ENCODE data around the gene ZNF362.

GRCh38 chr1:33343539-33343938, 87.2 kb downstream of the ZNF362 start:
- TF ChIP-seq, protein P1, sequence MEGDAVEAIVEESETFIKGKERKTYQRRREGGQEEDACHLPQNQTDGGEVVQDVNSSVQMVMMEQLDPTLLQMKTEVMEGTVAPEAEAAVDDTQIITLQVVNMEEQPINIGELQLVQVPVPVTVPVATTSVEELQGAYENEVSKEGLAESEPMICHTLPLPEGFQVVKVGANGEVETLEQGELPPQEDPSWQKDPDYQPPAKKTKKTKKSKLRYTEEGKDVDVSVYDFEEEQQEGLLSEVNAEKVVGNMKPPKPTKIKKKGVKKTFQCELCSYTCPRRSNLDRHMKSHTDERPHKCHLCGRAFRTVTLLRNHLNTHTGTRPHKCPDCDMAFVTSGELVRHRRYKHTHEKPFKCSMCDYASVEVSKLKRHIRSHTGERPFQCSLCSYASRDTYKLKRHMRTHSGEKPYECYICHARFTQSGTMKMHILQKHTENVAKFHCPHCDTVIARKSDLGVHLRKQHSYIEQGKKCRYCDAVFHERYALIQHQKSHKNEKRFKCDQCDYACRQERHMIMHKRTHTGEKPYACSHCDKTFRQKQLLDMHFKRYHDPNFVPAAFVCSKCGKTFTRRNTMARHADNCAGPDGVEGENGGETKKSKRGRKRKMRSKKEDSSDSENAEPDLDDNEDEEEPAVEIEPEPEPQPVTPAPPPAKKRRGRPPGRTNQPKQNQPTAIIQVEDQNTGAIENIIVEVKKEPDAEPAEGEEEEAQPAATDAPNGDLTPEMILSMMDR (conservative IDR thresholded peaks at IDR 0.05; ENCODE audit: low read length): no peak
- TF ChIP-seq EZH2phosphoT487 (IDR thresholded peaks at IDR 0.05; ENCODE audit: borderline replicate concordance, low read depth, low read length): no peak
